GM19025 (cell line): ENCODE data around the gene MYMX.

Experiments used
- ATAC-seq: cut with Tn5 transposase; IDR thresholded peaks from one replicate; pipeline ENCODE4 v1.9.1; 2021; ENCODE audit warnings: mild to moderate bottlenecking, low read depth, moderate library complexity; ENCODE audit not compliant: unreplicated experiment

Gene MYMX

GRCh38 chr6:44262467-44263353 is 46.0 kb downstream of the MYMX start:
- no peak for ATAC-seq

DNA sequence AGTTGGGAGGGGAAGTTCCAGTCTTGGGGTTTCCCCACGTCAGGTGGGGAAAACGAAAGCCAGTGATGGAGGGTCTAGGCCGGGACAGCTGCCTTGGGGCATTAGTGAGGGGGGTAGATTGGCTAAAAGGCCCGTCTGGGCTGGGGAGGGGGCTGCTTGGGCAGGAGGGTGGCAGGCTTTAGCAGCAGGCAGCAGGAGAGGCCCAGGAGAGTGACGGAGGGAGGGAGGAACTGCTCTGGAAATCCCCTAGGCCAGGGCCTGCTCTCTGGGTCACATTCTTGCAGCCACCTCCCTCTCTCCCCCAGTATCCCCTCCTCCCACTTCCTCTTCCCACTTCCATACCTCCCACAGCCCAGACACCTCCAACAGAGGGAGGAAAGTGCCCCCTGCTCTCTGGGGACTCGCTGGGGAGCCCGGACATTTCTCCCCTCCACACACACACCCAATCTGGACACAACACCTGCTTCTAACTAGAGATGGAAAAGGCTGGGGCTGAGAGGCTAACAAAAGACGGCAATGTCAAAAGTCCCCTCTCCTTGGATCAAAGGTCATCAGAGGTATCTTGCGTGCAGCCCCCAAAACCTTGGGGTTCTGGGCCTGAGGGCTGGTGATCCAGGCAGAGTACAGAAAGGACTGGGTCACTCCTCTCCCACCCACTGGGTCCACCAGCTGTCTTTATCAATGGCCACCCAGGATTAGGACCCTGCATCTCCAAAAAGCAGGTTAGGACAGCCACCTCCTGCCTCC is 46.8 kb downstream of the MYMX start:
- no peak for ATAC-seq

DNA sequence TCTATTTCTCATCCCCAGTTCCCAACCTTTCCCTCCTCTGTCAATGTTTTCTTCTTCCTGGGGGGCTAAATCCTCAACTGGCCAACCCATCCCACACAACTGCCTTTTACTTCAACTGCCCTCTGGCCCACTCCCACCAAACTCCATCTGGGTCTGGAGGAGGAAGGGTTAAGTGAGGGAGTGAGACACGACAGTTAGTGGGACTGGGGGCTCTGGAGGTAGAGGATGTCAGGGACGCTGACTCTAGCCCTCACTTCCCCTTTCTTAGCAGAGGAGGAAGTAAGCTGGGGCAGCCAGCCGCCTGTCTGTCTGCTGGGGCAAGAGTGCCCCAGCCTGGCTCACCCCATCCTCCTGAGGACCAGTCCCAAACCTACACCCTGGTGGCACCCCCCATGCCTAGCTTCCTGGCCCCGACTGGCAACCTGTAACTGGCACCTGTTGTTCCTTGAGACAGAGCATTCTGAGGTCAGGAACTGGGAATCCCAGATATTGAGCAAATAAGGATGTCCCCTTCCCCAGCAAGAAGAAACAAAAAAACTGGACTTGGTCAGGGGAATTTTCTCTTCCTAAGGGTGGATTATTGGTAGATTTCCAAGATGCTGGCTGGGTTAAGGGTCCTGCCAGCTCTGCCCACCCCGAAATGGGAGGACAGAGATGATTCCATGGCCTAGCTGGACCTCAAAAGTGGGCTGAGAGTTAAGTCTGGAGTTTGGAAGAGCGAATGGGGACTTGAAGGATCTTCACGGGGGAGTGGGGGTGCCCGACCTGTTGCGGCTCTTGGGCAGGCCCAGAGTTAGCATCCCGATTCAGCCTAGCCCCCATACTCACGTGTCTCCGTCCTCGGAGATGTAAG is 47.7 kb downstream of the MYMX start:
- peak; percentile 28 for ATAC-seq

- ATAC-seq = peak; percentile 32
Measured at GRCh38 chr6:44265007-44265721, 48.4 kb downstream of the MYMX start, which contains the start of gene NFKBIE. Gene NFKBIE (minus strand): TSS chr6:44265551. CDS start chr6:44265346, 205 bp downstream.

DNA sequence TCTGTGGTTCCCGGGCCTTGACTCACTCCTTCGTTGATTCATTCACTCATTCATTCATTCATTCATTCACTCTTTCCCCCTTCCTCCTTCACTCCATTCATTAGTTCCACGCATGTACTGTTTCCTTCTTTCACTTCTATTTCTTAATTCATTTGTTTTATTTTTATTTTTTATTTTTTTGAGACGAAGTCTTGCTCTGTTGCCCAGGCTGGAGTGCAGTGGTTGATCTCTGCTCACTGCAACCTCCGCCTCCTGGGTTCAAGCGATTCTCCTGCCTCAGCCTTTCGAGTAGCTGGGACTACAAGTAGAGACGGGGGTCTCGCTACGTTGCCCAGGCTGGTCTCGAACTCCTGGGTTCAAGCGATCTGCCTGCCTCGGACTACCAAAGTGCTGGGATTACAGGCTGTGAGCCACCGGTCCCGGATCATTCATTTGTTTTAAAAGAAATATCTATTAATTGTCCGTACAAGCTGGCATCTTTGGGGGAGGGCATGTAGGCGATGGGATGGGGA is 49.1 kb downstream of the MYMX start:
- ATAC-seq = no peak

DNA sequence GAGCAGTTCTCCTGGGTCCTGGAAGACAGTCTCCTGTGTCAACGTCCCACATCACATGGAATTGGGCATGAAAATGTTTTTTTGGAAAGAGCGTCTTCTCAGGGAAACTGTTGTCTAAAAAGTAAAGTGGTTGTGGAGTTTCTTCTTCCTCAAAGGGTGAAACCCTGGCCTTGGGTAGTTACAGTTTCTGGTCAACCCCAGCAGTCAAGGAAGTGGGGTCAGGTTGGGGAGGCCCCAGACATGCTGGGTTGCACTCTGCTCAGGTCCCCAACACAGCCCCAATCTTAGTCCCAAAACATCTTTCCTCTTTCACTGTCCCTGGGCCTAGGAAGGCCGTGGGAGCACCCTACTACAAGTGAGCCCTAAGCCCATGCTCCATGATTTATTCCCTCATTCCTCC is 49.6 kb downstream of the MYMX start:
- no peak for ATAC-seq

- no peak for ATAC-seq
Measured at GRCh38 chr6:44267252-44267651, 50.5 kb downstream of the MYMX start.
